GM20431 (cell line): ENCODE results near the gene BIK.

Source experiments
- in situ Hi-C: fragments of 300-500 bp; cut with MseI, MboI; formaldehyde crosslinking; loops from one replicate; pipeline ENCODE4 v1.15.0; 2020; ENCODE audit warnings: low sequenced_read_pairs; ENCODE audit not compliant: unreplicated experiment

BIK gene

GRCh38 chr22:43173976-43174720 is 63.6 kb downstream of the BIK start:
- in situ Hi-C loops = no loop called here

DNA sequence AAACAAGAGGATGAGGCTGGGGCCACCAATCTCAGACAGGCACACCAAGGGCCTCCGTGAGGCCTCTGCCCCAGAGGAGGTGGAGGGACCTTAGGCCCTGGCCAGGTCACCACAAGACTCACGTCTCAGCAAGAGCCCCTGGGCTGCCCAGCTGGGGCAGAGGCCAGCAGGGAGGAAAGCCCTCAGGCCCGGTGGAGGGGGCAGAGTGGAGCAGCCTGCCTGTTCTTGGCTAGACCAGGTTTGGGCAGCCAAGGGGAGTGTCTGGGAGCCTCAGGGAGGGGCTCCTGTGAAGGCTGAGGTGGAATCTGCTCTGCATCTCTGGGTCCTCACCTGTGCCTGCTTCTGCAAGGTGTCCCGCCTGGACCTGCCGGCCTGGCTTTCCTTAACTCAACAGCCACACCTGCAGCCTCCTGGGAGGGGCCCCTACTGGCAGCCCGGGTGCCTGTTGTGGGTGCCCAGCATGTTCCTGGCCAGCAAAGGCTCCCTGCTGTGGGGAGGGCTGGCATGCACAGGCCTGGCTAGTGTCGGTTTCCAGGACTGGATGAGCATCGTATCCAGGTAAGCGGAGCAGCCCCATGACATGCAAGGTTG is 64.5 kb downstream of the BIK start:
- in situ Hi-C loops = no loop called here

GRCh38 chr22:43176090-43176489 is 65.5 kb downstream of the BIK start:
- in situ Hi-C loops = no loop called here

GRCh38 chr22:43177479-43177878 is 66.9 kb downstream of the BIK start:
- in situ Hi-C loops = no loop called here
